A549 (cell line): ENCODE results near the gene LMX1B. TPM values are rescaled to one million over a fixed set of nuclear protein-coding genes. Genes with fewer than 3 reads are reported as not detected.

Source experiments
- ATAC-seq, 2 experiments: fragments of 200-7000 bp in 1 of 2; fragments of >200 bp in 1 of 2; cut with Nextera tagmentation in 1 of 2; cut with Tn5 transposase in 1 of 2; 3 replicates each; pipeline versions ENCODE4 v1.8.0 to v1.9.1; 2018 to 2020; ENCODE audit warnings: mild to moderate bottlenecking in 1 of 2, moderate library complexity in 1 of 2
- CTCF ChIA-PET: fragments of 300-600 bp; sonication (Branson Sonifier 250); formaldehyde crosslinking; extraction: SDS; loops from one replicate; lab custom pipeline; 2021; ENCODE audit warnings: antibody characterized with exemption, inconsistent platforms; lab: Yijun Ruan, JAX
- POLR2A ChIA-PET: fragments of 350-600 bp; formaldehyde crosslinking; extraction: SDS; loops from one replicate; lab custom pipeline; 2021; ENCODE audit warnings: antibody characterized with exemption, inconsistent platforms; lab: Yijun Ruan, JAX
- DNase-seq, 2 experiments: peaks; one replicate each; pipeline versions ENCODE4 v3.0.0 to v3.0.0-alpha.2; 2011 to 2016; ENCODE audit warnings: low read depth in 1 of 2, low spot score in 1 of 2
- FAIRE-seq: peaks from 2 replicates; lab custom pipeline; 2011; peaks lifted over from hg19 to GRCh38; lab: Jason Lieb, UNC
- H3K27ac ChIP-seq, 2 experiments: fragments of >200 bp; sonication (Bioruptor Twin); formaldehyde crosslinking; 3 replicates each; pipeline ENCODE4 v1.5.1; 2016 to 2017
- H3K4me1 ChIP-seq: fragments of >200 bp; sonication (Bioruptor Twin); formaldehyde crosslinking; 3 replicates; pipeline ENCODE4 v1.6.1; 2016
- H3K4me2 ChIP-seq: fragments of >200 bp; sonication (Bioruptor Twin); formaldehyde crosslinking; 3 replicates; pipeline ENCODE4 v1.6.1; 2016
- H3K4me3 ChIP-seq: fragments of >200 bp; sonication (Bioruptor Twin); formaldehyde crosslinking; 3 replicates; pipeline ENCODE4 v1.5.1; 2016
- H3K9me3 ChIP-seq: fragments of >200 bp; sonication (Bioruptor Twin); formaldehyde crosslinking; 3 replicates; pipeline ENCODE4 v1.6.1; 2016
- BHLHE40 ChIP-seq: IDR thresholded peaks from 2 replicates; pipeline ENCODE4 v1.6.1; 2012; ENCODE audit warnings: low read depth, low read length, inconsistent platforms
- CEBPB ChIP-seq, 2 experiments: fragments of >200 bp in 1 of 2; sonication (Bioruptor Twin) in 1 of 2; formaldehyde crosslinking in 1 of 2; IDR thresholded peaks; 2 replicates each; pipeline ENCODE4 v1.6.1; 2012 to 2016
- EHF ChIP-seq: fragments of 250-450 bp; sonication (Bioruptor Pico); IDR thresholded peaks from 2 replicates; pipeline ENCODE4 v1.5.0; 2020; ENCODE audit warnings: mild to moderate bottlenecking
- ESRRA ChIP-seq: fragments of 150-350 bp; IDR thresholded peaks from 2 replicates; pipeline ENCODE4 v1.6.1; 2014; ENCODE audit warnings: mild to moderate bottlenecking, low read length, borderline replicate concordance
- FOSB ChIP-seq: fragments of 250-450 bp; sonication (Bioruptor Pico); IDR thresholded peaks from 2 replicates; pipeline ENCODE4 v1.5.0; 2020; ENCODE audit warnings: mild to moderate bottlenecking, moderate library complexity
- GATA3 ChIP-seq: IDR thresholded peaks from 2 replicates; pipeline ENCODE4 v1.6.1; 2012; ENCODE audit warnings: borderline replicate concordance
- HDAC2 ChIP-seq: fragments of 200-600 bp; sonication (generic); IDR thresholded peaks from 2 replicates; pipeline ENCODE4 v1.6.1; 2016
- HEYL ChIP-seq: fragments of 250-450 bp; sonication (Bioruptor Pico); IDR thresholded peaks from 2 replicates; pipeline ENCODE4 v1.8.0; 2021; ENCODE audit warnings: mild to moderate bottlenecking, moderate library complexity
- JUNB ChIP-seq: fragments of >200 bp; sonication (Bioruptor Twin); formaldehyde crosslinking; IDR thresholded peaks from 2 replicates; pipeline ENCODE4 v1.6.1; 2016
- KDM1A ChIP-seq: fragments of 200-600 bp; sonication (generic); IDR thresholded peaks from 2 replicates; pipeline ENCODE4 v1.6.1; 2016; ENCODE audit warnings: low read depth, mild to moderate bottlenecking
- KDM5A ChIP-seq: fragments of 200-600 bp; sonication (generic); IDR thresholded peaks from 2 replicates; pipeline ENCODE4 v1.6.1; 2016; ENCODE audit warnings: antibody characterized with exemption, mild to moderate bottlenecking
- MAFK ChIP-seq: fragments of 450-650 bp; IDR thresholded peaks from 2 replicates; pipeline ENCODE4 v1.6.1; 2014; ENCODE audit not compliant: partially characterized antibody
- MAZ ChIP-seq: fragments of 150-350 bp; IDR thresholded peaks from 2 replicates; pipeline ENCODE4 v1.6.1; 2014; ENCODE audit warnings: antibody characterized with exemption, low read depth, low read length, borderline replicate concordance
- MYC ChIP-seq: IDR thresholded peaks from 2 replicates; pipeline ENCODE4 v1.6.1; 2012; ENCODE audit warnings: mild to moderate bottlenecking, inconsistent platforms, low read length, improper control_type of control experiment, borderline replicate concordance
- NPAS2 ChIP-seq: fragments of 250-450 bp; sonication (Bioruptor Pico); IDR thresholded peaks from 2 replicates; pipeline ENCODE4 v1.8.0; 2022; ENCODE audit warnings: mild to moderate bottlenecking, moderate library complexity, borderline replicate concordance
- POLR2AphosphoS2 ChIP-seq: conservative IDR thresholded peaks from 2 replicates; pipeline ENCODE4 v1.6.1; 2012; ENCODE audit warnings: low read length, improper control_type of control experiment, inconsistent platforms
- RAD21 ChIP-seq, 2 experiments: fragments of >200 bp in 1 of 2; sonication (Bioruptor Twin) in 1 of 2; formaldehyde crosslinking in 1 of 2; IDR thresholded peaks in 1 of 2; conservative IDR thresholded peaks in 1 of 2; 2 replicates in 1 of 2; 3 replicates in 1 of 2; pipeline ENCODE4 v1.6.1; 2012 to 2018; ENCODE audit warnings: inconsistent platforms in 1 of 2
- RARB ChIP-seq: fragments of 250-450 bp; sonication (Bioruptor Pico); IDR thresholded peaks from 2 replicates; pipeline ENCODE4 v1.8.0; 2021; ENCODE audit warnings: mild to moderate bottlenecking, moderate library complexity
- RFX5 ChIP-seq: fragments of 450-650 bp; IDR thresholded peaks from 2 replicates; pipeline ENCODE4 v1.7.1; 2014; ENCODE audit warnings: antibody characterized with exemption, mild to moderate bottlenecking, moderate library complexity
- RNF2 ChIP-seq: fragments of 200-600 bp; sonication (generic); IDR thresholded peaks from 2 replicates; pipeline ENCODE4 v1.6.1; 2016; ENCODE audit warnings: low read depth, mild to moderate bottlenecking, antibody characterized with exemption, moderate library complexity, borderline replicate concordance
- SMC3 ChIP-seq: fragments of >200 bp; sonication (Bioruptor Twin); formaldehyde crosslinking; IDR thresholded peaks from 3 replicates; pipeline ENCODE4 v1.6.1; 2018; ENCODE audit warnings: inconsistent platforms
- SREBF2 ChIP-seq: fragments of 450-650 bp; IDR thresholded peaks from 2 replicates; pipeline ENCODE4 v1.6.1; 2014; ENCODE audit warnings: mild to moderate bottlenecking, moderate library complexity
- WGBS: methylation state at CpG from one replicate; pipeline ENCODE4 v1.1.6; 2017; ENCODE audit errors: missing lambda C conversion rate; 5-methylcytosine and 5-hydroxymethylcytosine counted together
- polyA plus RNA-seq, 4 experiments: library from polyadenylated mRNA; depleted of rRNA in 3 of 4; stranded (reverse); fragments of >200 nt; fragmentation: RNase III in 1 of 4; extraction: RNeasy Plus Mini Kit Qiagen cat#74134 plus additional on column Dnase treatment in 1 of 4; gene quantifications; 2 replicates in 3 of 4; 3 replicates in 1 of 4; pipeline ENCODE4 v1.2.3, GENCODE V29; 2011 to 2017
- TF ChIP-seq, protein P1 (sequence below): fragments of >200 bp; sonication (Bioruptor Twin); formaldehyde crosslinking; IDR thresholded peaks from 2 replicates; pipeline ENCODE4 v1.6.1; 2016
- TF ChIP-seq, protein P2 (sequence below): fragments of 250-450 bp; sonication (Bioruptor Pico); IDR thresholded peaks from 2 replicates; pipeline ENCODE4 v1.5.0; 2021; ENCODE audit warnings: mild to moderate bottlenecking, moderate library complexity, borderline replicate concordance
- TF ChIP-seq, protein P3 (sequence below): fragments of 450-650 bp; IDR thresholded peaks from 2 replicates; pipeline ENCODE4 v1.6.1; 2014; ENCODE audit warnings: antibody characterized with exemption

Gene LMX1B
- polyA plus RNA-seq, 2 of the 4 experiments (the other 2 are of a cell fraction), result 0.41 to 0.56 TPM

DNA sequence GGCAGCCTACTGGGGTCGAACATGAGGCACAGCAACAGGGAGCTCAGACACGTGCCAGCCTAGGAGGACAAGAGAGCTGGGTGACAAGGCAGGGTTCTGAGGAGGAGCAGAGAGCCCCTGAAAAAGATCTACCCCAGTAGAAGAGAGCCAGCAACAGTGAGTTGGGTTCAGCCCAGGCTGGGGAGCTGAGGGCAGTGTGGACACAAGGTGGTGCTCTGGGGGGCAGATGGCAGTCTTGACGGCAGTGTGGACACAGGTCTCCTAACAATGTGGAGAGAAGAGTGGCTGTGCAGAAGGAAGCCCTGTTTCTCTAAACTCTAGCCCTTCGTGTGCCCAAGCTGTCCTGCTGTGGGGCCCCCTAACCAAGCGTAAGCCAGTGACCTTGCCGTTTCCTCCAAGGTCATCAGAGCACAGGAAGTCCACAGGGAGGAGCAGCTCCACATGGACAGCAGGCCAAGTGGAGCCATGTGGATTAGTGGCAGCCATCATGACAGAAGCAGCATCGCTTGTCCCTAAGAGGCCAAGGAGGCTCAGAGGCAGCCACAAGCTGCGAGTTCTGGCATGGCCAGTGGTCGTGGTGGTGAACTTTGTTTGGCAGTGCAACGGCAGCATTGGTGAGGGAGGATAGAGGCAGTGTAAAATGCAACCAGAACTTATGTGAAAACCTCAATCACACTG is 25.1 kb upstream of the LMX1B start:
- no peaks in the 10 kb centered on the region for H3K4me1 ChIP-seq
- no peaks in the 10 kb centered on the region for H3K9me3 ChIP-seq
- POLR2A ChIA-PET, result no interaction called here
- no peak overlapping the region for H3K4me2 ChIP-seq
- no peak for TF ChIP-seq HEYL (CRISPR knock-in tag)
- no peak for TF ChIP-seq HDAC2
- TF ChIP-seq MYC, result no peak
- TF ChIP-seq GATA3, result no peak
- TF ChIP-seq CEBPB (IDR thresholded peaks at IDR 0.05), result no peak
- TF ChIP-seq JUNB, result no peak
- no peak for TF ChIP-seq EHF (CRISPR knock-in tag)
- TF ChIP-seq RNF2, result no peak
- TF ChIP-seq KDM1A, result no peak
- no peak for TF ChIP-seq RARB
- TF ChIP-seq ESRRA, result no peak
- no peak for TF ChIP-seq POLR2AphosphoS2
- TF ChIP-seq RFX5, result no peak
- no peak for TF ChIP-seq RAD21 (conservative IDR thresholded peaks at IDR 0.05 in 1 of 2, IDR thresholded peaks at IDR 0.05 in 1 of 2)
- TF ChIP-seq KDM5A, result no peak
- TF ChIP-seq, all 56 proteins: peak for 0
- DNase-seq (no peak), FAIRE-seq (no peak), ATAC-seq (no peak)
- Histone ChIP-seq H3K27ac (no peak overlapping the region), H3K4me3 (no peak overlapping the region)
- CTCF ChIA-PET, result interaction anchor here (0.8 to 1.2 kb wide), 2 partner anchors 20 to 30 kb away, joined by 3 read pairs; no protein-coding TSS in a partner anchor
- 46% methylated on average over 10 of the region's 10 CpGs for WGBS

DNA sequence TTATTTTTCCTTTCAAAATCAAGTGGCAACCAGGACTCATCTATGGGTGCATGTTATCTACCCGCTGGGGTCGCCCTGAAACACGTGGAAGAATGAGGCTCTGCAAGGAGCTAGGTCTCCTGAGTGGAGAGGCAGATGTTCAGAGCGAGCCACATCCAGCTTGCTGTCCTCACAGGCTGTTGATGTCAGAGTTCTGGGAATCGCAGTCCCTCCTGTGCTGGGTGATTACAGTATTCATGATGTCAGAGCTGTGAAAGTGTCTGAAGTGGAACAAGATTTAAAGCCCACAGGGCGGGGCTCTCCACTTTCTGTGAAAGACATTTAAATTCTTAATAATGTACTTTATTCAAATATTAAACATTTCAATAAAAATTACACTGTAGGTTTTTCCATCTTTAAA is 24.4 kb upstream of the LMX1B start:
- FAIRE-seq, result no peak

More for the DNA sequence above, 24.4 kb upstream of the LMX1B start:
- Histone ChIP-seq H3K4me1 (no peaks in the 10 kb centered on the region), H3K9me3 (no peaks in the 10 kb centered on the region), H3K4me3 (no peak overlapping the region), H3K27ac (no peak overlapping the region), H3K4me2 (no peak overlapping the region)
- TF ChIP-seq SMC3, result no peak
- no peak for TF ChIP-seq SREBF2
- no peak for TF ChIP-seq MAFK
- no peak for TF ChIP-seq FOSB (CRISPR knock-in tag)
- TF ChIP-seq, protein P1, sequence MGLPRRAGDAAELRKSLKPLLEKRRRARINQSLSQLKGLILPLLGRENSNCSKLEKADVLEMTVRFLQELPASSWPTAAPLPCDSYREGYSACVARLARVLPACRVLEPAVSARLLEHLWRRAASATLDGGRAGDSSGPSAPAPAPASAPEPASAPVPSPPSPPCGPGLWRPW, result no peak
- no peak for TF ChIP-seq MAZ
- TF ChIP-seq, protein P2, sequence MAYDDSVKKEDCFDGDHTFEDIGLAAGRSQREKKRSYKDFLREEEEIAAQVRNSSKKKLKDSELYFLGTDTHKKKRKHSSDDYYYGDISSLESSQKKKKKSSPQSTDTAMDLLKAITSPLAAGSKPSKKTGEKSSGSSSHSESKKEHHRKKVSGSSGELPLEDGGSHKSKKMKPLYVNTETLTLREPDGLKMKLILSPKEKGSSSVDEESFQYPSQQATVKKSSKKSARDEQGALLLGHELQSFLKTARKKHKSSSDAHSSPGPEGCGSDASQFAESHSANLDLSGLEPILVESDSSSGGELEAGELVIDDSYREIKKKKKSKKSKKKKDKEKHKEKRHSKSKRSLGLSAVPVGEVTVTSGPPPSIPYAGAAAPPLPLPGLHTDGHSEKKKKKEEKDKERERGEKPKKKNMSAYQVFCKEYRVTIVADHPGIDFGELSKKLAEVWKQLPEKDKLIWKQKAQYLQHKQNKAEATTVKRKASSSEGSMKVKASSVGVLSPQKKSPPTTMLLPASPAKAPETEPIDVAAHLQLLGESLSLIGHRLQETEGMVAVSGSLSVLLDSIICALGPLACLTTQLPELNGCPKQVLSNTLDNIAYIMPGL (CRISPR knock-in tag), result no peak
- TF ChIP-seq BHLHE40, result no peak
- TF ChIP-seq KDM1A, result no peak
- TF ChIP-seq NPAS2 (CRISPR knock-in tag), result no peak
- TF ChIP-seq, protein P3, sequence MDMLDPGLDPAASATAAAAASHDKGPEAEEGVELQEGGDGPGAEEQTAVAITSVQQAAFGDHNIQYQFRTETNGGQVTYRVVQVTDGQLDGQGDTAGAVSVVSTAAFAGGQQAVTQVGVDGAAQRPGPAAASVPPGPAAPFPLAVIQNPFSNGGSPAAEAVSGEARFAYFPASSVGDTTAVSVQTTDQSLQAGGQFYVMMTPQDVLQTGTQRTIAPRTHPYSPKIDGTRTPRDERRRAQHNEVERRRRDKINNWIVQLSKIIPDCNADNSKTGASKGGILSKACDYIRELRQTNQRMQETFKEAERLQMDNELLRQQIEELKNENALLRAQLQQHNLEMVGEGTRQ, result no peak
- ATAC-seq, result no peak
- ChIA-PET CTCF (no interaction called here), POLR2A (no interaction called here)
- no peak for DNase-seq
- 45% methylated on average over 6 of the region's 6 CpGs for WGBS
